ENCODE data around the gene PHF21A.
A peak's percentile ranks its signal among the peaks of the same experiment; 100 is the strongest.

DNA sequence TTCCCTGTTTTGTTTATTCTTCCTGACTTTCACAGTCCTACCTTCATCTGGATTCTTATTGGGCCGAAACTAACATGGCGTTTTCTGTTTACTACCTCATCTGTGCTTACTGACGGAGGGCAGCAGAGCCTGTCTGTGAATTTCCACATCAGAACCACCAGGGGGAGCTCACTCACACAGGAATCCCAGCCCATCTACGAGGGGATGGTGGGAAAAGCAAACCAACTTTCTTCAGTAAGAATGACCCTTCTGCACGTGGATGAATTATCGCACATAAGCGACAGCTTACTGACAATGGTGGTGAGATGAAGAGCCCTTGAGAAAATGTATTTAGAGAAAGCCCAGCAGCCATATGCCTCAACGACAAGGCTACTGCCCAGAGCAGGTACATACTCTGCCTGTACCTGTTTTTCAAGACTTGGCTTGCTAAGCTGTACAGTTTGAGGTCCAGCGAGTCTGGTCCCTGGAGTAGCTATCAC is 156.3 kb downstream of the PHF21A start:
- TF ChIP-seq, protein P1, sequence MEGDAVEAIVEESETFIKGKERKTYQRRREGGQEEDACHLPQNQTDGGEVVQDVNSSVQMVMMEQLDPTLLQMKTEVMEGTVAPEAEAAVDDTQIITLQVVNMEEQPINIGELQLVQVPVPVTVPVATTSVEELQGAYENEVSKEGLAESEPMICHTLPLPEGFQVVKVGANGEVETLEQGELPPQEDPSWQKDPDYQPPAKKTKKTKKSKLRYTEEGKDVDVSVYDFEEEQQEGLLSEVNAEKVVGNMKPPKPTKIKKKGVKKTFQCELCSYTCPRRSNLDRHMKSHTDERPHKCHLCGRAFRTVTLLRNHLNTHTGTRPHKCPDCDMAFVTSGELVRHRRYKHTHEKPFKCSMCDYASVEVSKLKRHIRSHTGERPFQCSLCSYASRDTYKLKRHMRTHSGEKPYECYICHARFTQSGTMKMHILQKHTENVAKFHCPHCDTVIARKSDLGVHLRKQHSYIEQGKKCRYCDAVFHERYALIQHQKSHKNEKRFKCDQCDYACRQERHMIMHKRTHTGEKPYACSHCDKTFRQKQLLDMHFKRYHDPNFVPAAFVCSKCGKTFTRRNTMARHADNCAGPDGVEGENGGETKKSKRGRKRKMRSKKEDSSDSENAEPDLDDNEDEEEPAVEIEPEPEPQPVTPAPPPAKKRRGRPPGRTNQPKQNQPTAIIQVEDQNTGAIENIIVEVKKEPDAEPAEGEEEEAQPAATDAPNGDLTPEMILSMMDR (IDR thresholded peaks at IDR 0.05) = peak; percentile 97
- TF ChIP-seq EZH2 (IDR thresholded peaks at IDR 0.05) (no peak), EZH2phosphoT487 (IDR thresholded peaks at IDR 0.05) (no peak)

All from neural progenitor cell (in vitro differentiated cells).